ENCODE measurements around the gene VCL.

VCL gene

DNA sequence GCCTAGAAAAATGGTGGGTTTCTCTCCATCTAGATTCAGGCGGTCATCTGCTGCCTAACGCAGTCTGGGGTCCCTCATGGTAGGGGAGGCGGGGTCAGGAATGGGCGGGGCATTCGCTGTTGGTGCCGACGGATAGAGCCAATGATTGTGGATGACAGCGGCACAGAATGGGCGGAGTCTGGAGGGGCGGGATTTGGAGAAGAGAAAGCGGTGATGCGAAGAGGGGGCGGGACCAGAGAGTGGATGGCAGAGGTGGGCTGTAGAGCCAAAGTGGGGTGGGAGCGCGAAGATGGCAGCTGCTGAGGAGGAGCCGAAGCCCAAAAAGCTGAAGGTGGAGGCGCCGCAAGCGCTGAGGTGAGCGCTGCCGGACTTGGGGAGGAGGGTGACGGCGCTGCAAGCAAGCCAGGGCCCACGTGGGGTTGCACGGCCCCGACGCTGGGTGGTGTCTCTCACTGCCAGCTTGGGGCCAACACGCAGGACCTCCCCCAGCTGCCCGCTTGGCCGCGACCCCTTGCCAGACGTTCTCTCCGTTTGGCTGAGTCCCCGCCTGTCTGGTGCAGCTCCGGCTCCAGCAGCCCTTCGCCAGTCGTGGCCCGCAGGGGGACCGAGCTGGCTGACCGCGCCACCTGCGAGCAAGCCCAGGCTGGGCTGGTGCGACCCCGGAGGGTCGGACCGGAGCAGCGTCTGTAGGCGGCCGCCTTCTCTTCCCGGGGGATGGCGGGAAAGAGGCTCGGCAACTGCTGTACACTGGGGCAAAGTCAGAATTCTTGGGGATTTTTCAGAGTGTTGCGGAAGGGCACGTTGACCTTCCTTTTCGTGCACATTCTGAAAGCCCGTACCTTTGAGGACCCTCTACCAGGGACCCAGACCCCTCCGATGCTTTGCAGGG lies 153.3 kb downstream of the VCL start, which contains the start of gene ADK:
ADK (plus strand) TSS at position 232 of the 889 bp plus-strand sequence; CDS start at position 290, 58 bp downstream.
- H3K27ac ChIP-seq, result peak within 1 kb of the TSS; percentile 93
- TF ChIP-seq, protein P1, sequence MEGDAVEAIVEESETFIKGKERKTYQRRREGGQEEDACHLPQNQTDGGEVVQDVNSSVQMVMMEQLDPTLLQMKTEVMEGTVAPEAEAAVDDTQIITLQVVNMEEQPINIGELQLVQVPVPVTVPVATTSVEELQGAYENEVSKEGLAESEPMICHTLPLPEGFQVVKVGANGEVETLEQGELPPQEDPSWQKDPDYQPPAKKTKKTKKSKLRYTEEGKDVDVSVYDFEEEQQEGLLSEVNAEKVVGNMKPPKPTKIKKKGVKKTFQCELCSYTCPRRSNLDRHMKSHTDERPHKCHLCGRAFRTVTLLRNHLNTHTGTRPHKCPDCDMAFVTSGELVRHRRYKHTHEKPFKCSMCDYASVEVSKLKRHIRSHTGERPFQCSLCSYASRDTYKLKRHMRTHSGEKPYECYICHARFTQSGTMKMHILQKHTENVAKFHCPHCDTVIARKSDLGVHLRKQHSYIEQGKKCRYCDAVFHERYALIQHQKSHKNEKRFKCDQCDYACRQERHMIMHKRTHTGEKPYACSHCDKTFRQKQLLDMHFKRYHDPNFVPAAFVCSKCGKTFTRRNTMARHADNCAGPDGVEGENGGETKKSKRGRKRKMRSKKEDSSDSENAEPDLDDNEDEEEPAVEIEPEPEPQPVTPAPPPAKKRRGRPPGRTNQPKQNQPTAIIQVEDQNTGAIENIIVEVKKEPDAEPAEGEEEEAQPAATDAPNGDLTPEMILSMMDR (IDR thresholded peaks at IDR 0.05), result peak; percentile 46
- TF ChIP-seq ZFX (IDR thresholded peaks at IDR 0.05; ENCODE audit: borderline replicate concordance), result no peak

- peak overlapping the region; percentile 93; the same call in 1 of the 2 replicates for H3K27ac ChIP-seq
- TF ChIP-seq ZFX (IDR thresholded peaks at IDR 0.05; ENCODE audit: borderline replicate concordance), result no peak
- TF ChIP-seq, protein P1 (IDR thresholded peaks at IDR 0.05), result no peak
Measured at GRCh38 chr10:74151879-74152722, 154.2 kb downstream of the VCL start.

DNA sequence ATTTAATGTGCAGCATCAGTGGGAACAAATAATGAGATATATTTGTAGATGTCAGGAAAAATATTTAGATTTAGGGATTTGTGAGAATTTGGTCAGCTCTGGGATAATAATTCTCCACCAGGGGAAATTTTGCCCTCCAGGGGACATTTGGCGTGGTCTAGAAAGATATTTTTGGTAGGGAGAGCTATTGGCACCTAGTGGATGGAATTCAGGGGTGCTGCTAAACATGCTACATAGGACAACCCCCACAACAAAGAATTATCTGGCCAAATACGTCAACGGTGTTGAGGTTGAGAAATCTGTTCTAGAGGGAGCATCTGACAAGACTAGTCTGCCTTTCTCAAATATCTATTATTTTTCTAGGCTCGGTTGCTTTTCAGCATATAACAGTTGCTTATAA lies 155.2 kb downstream of the VCL start:
- no peak for TF ChIP-seq ZFX (IDR thresholded peaks at IDR 0.05; ENCODE audit: borderline replicate concordance)
- TF ChIP-seq, protein P1 (IDR thresholded peaks at IDR 0.05), result no peak
- no peak overlapping the region for H3K27ac ChIP-seq

DNA sequence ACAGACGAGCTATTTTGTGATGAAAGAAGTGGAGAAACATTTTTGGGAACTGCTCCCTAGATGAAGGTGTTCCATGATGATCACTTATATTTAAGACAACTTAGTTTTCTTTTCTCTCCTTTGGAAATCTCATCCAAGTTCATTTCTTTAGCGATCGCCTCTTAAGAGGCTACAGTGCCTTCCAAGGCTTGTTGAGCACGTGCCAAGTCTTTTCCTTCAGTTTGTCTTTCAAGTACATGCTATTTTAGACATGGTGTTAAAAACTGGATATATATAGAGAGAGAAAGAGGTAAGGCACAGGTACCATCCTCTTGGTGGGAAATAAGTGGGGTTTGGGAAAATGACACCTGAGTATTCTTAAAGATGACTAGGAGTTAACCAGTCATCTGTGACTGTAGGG lies 155.8 kb downstream of the VCL start:
- no peak overlapping the region for H3K27ac ChIP-seq
- TF ChIP-seq, protein P1 (IDR thresholded peaks at IDR 0.05), result no peak
- no peak for TF ChIP-seq ZFX (IDR thresholded peaks at IDR 0.05; ENCODE audit: borderline replicate concordance)

DNA sequence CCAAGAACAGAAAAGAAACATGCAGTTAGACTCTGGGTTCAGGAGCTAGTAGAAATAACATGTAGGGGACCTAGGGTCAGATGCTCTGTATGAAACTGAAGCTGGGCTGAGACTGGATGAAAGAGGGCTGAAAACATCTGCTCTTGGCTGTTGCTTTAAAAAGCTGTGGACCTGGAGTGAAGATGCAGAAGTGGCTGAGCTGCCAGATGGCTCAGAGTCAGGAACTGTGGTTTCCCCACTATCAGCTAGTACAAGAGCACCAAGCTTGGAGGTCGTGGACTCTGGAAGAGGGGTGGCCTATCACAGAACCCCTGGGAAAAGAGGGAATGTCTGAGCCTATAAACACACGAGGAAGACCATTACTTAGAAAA lies 159.0 kb downstream of the VCL start:
- H3K27ac ChIP-seq, result no peak overlapping the region

GRCh38 chr10:74160013-74160412 lies 162.1 kb downstream of the VCL start:
- no peak overlapping the region for H3K27ac ChIP-seq
- TF ChIP-seq ZFX (IDR thresholded peaks at IDR 0.05; ENCODE audit: borderline replicate concordance), result no peak
- TF ChIP-seq, protein P1 (IDR thresholded peaks at IDR 0.05), result no peak

More for the DNA sequence above, 159.0 kb downstream of the VCL start:
- TF ChIP-seq, protein P1 (IDR thresholded peaks at IDR 0.05), result no peak
- no peak for TF ChIP-seq ZFX (IDR thresholded peaks at IDR 0.05; ENCODE audit: borderline replicate concordance)

All from 22Rv1 (cell line).